ENCODE data around the gene NOM1. TPM values are rescaled to one million over a fixed set of nuclear protein-coding genes. Genes with fewer than 3 reads are reported as not detected.

NOM1 gene
- total and polyA plus RNA-seq, 5 donors, result 5.6 to 10.6 (median 7.5) TPM

DNA sequence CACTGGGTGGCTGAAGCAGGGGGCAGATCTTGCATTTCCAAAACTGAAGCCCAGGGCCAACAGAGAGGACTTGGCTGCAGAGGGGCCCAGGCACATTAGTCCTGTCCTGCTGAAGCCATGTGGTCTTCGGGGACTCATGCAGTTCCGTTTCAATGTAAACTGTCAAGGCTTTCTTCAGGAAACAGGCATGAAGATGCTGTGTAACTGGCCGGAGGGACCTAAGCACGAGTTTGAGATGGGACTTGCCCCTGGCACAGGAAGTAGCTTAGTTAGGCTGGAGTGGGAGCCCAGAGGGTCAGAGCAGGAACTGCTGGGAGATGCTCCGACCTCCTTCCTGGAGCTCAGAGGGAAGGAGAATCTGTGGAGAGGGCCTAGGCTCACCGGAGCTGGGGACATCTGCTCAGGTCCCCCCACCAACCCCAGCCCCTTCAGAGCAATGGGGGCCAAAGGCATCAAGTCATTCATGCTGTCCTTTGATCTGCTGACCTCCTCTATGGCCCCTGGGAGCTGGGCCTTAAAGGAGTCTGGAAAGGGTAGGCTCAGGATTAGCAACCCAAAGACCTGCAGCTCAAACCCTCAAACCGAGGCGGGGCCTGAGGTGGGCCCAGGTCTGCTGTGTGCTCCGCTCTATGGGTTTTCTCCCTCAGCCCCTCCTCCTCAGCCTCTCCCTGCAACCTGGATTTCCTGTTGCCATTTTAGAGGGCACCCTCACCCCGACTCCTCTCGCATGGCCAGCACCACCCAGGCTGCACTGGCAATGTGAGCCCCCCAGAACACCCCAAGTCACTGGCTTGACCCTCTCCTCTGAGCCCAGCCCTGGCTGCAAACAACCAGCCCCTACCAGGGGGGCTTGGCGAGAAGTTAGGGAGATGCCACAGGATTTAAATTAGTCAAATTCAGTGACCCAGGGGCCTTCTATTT lies 65.4 kb downstream of the NOM1 start:
- Histone ChIP-seq H3K4me3 (ENCODE audit: low read length) (no peak overlapping the region), H3K27ac (ENCODE audit: low read length) (no peak overlapping the region), H3K9me3 (ENCODE audit: control insufficient read depth, low read length) (no peaks in the 10 kb centered on the region), H3K4me1 (ENCODE audit: control insufficient read depth, insufficient read depth, low read length) (no peaks in the 10 kb centered on the region), H3K27me3 (ENCODE audit: control insufficient read depth, insufficient read depth) (peaks cover 2% of the 10 kb centered on the region)
- DNase-seq (no peak), ATAC-seq (no peak)
- intact Hi-C loops (cut with DNase I), result no loop called here
- WGBS, result 18% methylated on average over 12 of the region's 12 CpGs

DNA sequence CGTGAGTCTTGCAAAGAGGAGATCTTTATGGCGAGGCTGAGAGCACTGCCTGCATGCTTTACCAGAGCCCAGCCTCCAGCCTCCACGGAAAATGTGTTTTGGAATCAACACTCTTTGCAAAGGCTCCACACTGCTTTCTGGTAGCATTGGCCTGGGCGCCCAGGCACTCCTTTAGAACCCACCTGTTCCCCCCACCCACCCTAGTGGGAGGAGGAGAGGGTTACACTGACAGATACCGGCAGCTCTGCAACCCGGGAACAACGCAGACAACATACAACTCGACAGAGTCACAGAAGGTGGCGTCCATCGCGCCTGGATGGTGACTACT lies 66.5 kb downstream of the NOM1 start:
- Histone ChIP-seq H3K9me3 (ENCODE audit: control insufficient read depth, low read length) (no peaks in the 10 kb centered on the region), H3K4me1 (ENCODE audit: control insufficient read depth, insufficient read depth, low read length) (no peaks in the 10 kb centered on the region), H3K27me3 (ENCODE audit: control insufficient read depth, insufficient read depth) (peaks cover 2% of the 10 kb centered on the region), H3K4me3 (ENCODE audit: low read length) (no peak overlapping the region), H3K27ac (ENCODE audit: low read length) (no peak overlapping the region)
- no peak for DNase-seq
- intact Hi-C loops (cut with DNase I), result no loop called here
- no peak for ATAC-seq
- WGBS, result 3% methylated on average over 11 of the region's 11 CpGs

DNA sequence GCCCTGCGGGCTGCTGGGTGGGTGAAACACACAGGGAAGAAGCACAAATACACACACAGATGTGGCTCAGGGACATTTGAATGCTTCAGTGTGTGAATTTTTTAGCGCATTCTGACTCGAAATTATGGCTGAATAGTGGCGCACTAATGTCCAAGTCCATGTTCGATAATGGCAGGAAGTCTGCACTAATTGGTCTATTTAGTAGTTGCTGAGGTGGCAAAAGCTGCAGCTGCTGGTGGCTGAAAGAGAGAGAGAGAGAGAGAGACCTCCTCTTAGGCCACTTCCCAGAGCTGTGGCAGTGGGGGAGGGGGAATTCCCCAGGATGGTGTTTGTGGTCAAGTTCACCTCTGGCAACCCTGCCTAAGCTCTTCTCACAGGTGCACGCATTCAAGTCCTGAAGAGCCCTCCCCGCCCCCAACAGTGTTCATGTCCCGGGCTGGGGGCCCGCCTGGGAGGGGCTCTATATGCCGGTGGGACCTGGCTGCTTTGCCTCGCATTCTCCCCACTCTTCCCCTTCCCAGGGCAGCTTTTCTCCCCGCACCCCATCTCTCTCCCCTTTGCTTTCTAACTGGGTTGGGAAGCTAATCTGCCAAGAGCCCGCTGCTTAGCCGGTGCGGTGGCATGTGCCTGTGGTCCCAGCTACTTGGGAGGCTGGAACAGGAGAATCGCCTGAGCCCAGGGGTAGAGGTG lies 67.0 kb downstream of the NOM1 start:
- DNase-seq (no peak), ATAC-seq (no peak)
- no peak overlapping the region for H3K4me3 ChIP-seq (ENCODE audit: low read length)
- H3K9me3 ChIP-seq (ENCODE audit: control insufficient read depth, low read length), result no peaks in the 10 kb centered on the region
- no peak overlapping the region for H3K27ac ChIP-seq (ENCODE audit: low read length)
- WGBS, result 4% methylated on average over 16 of the region's 16 CpGs
- H3K4me1 ChIP-seq (ENCODE audit: control insufficient read depth, insufficient read depth, low read length), result no peaks in the 10 kb centered on the region
- intact Hi-C loops (cut with DNase I), result no loop called here
- H3K27me3 ChIP-seq (ENCODE audit: control insufficient read depth, insufficient read depth), result peaks cover 2% of the 10 kb centered on the region

DNA sequence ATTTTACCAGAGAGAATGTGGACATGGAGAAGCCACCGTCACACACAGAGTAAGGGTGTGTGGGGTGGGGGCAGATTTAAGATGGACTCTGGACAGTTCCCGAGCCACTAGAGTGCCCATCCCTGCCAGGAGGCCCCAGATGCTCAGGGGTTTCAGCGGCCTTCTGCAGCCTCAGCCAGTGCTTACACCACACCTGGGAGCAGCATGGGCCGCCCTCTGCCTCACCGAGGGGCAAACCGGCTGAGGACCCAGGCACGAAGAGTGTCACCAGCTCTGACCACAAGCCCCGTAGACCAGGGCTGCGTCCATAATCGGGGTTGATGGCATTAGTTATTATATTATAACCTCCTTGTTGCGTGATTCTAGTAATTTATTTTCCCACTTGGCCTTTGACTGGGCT lies 67.6 kb downstream of the NOM1 start:
- Histone ChIP-seq H3K9me3 (ENCODE audit: control insufficient read depth, low read length) (no peaks in the 10 kb centered on the region), H3K27me3 (ENCODE audit: control insufficient read depth, insufficient read depth) (peaks cover 2% of the 10 kb centered on the region), H3K4me1 (ENCODE audit: control insufficient read depth, insufficient read depth, low read length) (no peaks in the 10 kb centered on the region), H3K4me3 (ENCODE audit: low read length) (no peak overlapping the region), H3K27ac (ENCODE audit: low read length) (no peak overlapping the region)
- no peak for DNase-seq
- ATAC-seq, result no peak
- 5% methylated on average over 11 of the region's 11 CpGs for WGBS
- intact Hi-C loops (cut with DNase I), result no loop called here

DNA sequence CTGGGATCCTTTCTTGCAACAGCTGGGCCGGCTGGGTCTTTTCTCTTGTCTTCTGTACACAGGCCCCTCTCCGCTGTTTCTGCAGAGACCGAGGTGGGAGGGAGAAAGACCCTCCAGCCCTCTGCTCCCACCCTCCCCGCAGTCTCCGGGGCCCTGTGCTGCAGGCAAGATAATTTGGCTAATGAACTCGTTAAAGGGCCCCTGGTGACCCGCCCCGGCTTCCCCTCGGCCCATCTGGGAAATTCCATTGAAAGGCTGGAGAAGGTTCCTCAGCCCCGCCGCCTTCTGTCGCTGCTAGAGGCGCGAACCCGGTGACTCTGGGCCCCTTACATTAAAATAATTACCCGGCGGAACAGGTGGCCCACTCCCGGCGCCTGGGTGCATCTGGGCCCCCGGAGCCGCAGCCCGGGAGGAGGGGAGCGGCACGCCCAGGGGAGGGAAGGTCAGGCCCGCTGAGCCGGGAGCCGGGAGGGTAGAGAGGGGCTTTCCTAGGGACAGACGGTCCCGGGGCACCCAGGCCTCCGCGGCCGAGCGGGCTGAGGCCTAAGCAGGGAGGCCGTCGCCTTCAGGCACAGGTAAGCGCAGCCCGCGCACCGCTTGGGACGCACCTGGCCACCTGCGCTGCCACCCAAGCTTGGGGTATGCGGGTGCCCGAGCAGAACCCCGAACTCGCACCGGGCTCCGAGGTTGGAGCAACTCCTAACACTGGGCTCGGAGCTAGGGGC lies 68.3 kb downstream of the NOM1 start:
- Histone ChIP-seq H3K4me1 (ENCODE audit: control insufficient read depth, insufficient read depth, low read length) (no peaks in the 10 kb centered on the region), H3K27me3 (ENCODE audit: control insufficient read depth, insufficient read depth) (peaks cover 2% of the 10 kb centered on the region), H3K27ac (ENCODE audit: low read length) (no peak overlapping the region), H3K9me3 (ENCODE audit: control insufficient read depth, low read length) (no peaks in the 10 kb centered on the region), H3K4me3 (ENCODE audit: low read length) (no peak overlapping the region)
- no peak for ATAC-seq
- 2% methylated on average over 48 of the region's 48 CpGs for WGBS
- intact Hi-C loops (cut with DNase I), result no loop called here
- no peak for DNase-seq

DNA sequence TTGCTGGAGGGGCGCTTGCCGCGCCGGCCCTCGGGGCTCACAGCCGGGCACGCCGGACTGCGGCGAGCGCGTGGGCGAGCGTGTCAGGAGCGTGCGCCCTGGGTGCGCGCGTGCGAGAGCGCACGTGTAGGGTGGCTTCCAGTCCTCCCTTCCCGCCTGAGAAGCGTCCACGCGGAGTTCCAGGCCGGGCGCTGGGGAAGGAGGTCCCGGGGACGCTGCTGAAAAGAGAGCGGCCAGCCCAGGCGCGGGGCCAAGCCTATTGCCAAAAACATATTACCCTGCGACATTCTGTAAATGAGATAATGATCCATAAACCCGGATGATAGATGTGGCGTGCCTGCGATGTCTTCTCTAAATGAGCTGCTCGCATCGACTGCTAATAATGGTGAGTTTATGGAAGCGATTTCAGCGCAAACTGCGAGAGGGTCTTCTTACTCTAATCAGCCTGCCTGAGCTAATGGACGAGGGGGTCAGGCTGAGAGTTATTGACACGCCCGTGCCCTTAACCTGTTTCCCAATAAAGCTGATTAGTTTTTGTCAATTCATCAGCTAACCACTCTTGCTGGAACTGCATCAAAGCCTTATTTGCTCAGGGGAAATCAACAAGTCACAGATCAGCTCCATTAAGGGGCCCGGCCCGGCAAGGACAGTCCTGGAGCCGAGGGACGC lies 69.0 kb downstream of the NOM1 start:
- no peaks in the 10 kb centered on the region for H3K27me3 ChIP-seq (ENCODE audit: control insufficient read depth, insufficient read depth)

DNA sequence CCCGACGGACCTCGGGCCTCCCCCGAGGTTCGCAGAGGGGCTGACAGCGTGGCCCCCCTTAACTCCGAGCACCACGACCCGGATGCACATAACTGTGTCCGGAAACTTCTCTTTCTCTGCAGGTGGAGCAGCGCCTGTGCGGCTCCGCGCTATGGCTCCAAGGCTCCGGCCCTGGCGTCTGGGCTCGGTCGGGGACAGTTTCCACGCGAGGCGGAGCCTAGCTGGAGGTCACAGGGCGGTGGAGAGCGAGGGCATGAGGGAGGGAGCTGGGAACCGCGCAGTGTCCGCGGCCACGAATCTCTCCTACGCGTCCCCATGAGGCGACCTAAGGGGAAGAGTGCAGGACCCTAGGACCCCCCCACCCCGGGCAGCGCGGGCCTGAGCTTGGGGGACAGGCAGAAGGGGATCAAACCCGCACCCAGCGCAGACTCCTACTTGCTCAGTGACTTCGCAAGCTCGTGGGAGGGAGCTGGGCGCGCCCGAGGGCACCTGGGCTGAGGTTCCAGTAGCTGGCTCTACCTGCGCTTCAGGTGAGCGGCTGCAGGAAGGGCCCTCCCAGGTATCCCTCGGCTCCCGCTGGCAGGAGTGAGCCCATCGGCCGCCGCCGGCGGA lies 69.6 kb downstream of the NOM1 start:
- H3K4me1 ChIP-seq (ENCODE audit: control insufficient read depth, insufficient read depth, low read length), result no peaks in the 10 kb centered on the region
- ATAC-seq (no peak), DNase-seq (no peak)
- WGBS, result 2% methylated on average over 50 of the region's 50 CpGs
- H3K27ac ChIP-seq (ENCODE audit: low read length), result no peak overlapping the region
- no peaks in the 10 kb centered on the region for H3K27me3 ChIP-seq (ENCODE audit: control insufficient read depth, insufficient read depth)
- intact Hi-C loops (cut with DNase I), result no loop called here
- no peak overlapping the region for H3K4me3 ChIP-seq (ENCODE audit: low read length)
- H3K9me3 ChIP-seq (ENCODE audit: control insufficient read depth, low read length), result no peaks in the 10 kb centered on the region

More for the DNA sequence above, 69.0 kb downstream of the NOM1 start:
- Histone ChIP-seq H3K27ac (ENCODE audit: low read length) (no peak overlapping the region), H3K4me1 (ENCODE audit: control insufficient read depth, insufficient read depth, low read length) (no peaks in the 10 kb centered on the region), H3K4me3 (ENCODE audit: low read length) (no peak overlapping the region), H3K9me3 (ENCODE audit: control insufficient read depth, low read length) (no peaks in the 10 kb centered on the region)
- WGBS, result 3% methylated on average over 49 of the region's 49 CpGs
- DNase-seq (no peak), ATAC-seq (no peak)
- intact Hi-C loops (cut with DNase I), result no loop called here

DNA sequence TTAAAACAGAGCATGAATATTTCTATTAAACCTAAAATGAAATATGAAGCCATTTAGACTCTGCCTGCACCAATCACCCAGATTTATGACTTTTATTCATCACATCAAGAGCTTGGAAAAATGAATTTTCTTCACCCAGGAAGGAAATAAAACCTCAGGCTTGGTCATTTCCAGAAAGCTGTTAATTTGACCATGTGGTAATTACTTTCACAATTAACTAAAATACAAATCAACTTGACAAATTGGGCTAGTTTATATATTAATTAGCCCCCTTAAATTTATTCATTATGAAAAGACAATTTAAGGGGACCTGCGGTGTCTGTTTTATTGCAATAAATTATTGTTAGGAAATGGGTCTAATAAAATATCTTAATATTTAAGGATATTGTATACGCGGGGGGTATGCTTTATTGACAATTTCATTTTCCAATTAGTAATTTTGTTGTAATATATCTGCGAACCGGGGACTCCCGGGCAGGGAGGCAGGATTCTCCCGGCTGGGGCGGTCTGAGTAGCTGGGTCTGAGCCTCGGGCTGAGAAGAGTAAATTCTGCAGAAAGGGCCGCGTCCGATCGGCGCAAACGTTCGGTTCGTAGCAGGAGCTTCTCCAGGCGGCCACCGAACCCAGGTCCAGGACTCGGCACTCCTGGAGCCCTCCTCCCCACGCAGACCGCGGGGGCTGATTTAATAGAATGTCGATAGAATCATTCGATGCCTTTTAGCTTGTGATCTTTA lies 70.4 kb downstream of the NOM1 start:
- WGBS, result 10% methylated on average over 25 of the region's 25 CpGs
- H3K9me3 ChIP-seq (ENCODE audit: control insufficient read depth, low read length), result no peaks in the 10 kb centered on the region
- H3K4me3 ChIP-seq (ENCODE audit: low read length), result no peak overlapping the region
- no peak overlapping the region for H3K27ac ChIP-seq (ENCODE audit: low read length)
- DNase-seq (no peak), ATAC-seq (no peak)
- intact Hi-C loops (cut with DNase I), result no loop called here
- peaks cover 1% of the 10 kb centered on the region for H3K27me3 ChIP-seq (ENCODE audit: control insufficient read depth, insufficient read depth)
- H3K4me1 ChIP-seq (ENCODE audit: control insufficient read depth, insufficient read depth, low read length), result no peaks in the 10 kb centered on the region

DNA sequence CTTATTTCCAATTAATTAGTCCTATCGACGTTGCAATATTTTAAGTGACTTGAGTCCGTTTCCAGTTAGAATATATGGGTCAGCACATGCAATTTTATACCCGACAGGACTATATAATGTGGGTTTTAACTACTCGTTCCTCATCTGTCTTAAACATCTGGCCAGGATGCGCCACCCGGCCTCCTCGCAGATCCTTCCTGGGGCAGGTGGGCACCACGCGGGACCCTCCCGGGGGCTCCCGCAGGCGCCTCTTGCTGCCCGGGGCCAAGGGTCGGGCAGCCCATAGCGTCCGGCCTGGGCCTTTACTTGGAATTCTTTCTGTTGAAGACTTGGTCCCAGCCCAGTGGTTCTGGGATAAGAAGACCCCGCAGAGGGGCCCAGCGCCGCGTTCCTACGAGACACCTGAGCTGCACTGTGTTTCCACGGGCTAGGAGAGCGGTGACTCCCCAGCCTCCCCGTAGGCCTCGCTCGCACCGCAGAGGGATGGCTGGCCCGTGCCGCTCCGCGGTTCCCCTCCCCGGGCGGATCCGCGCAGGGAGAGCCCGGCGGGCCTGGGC lies 71.1 kb downstream of the NOM1 start:
- H3K9me3 ChIP-seq (ENCODE audit: control insufficient read depth, low read length), result no peaks in the 10 kb centered on the region
- H3K4me1 ChIP-seq (ENCODE audit: control insufficient read depth, insufficient read depth, low read length), result no peaks in the 10 kb centered on the region
- ATAC-seq, result no peak
- peak overlapping the region; percentile 16 for H3K4me3 ChIP-seq (ENCODE audit: low read length)
- H3K27me3 ChIP-seq (ENCODE audit: control insufficient read depth, insufficient read depth), result peaks cover 7% of the 10 kb centered on the region
- no peak for DNase-seq
- 4% methylated on average over 38 of the region's 38 CpGs for WGBS
- intact Hi-C loops (cut with DNase I), result no loop called here
- H3K27ac ChIP-seq (ENCODE audit: low read length), result no peak overlapping the region
